Dedifferentiated amniotic fluid mesenchymal stem cell (primary cell): ENCODE data around the gene CERS6.
A peak's percentile ranks its signal among the peaks of the same experiment; 100 is the strongest.
"Not testable (repeated sequence)": the region's sequence is repeated elsewhere in the genome, so short reads cannot be mapped to it uniquely, and the experiment has no call there.

ENCODE experiments used
- DNase-seq: peaks from one replicate; pipeline ENCODE4 v3.0.0-alpha.2; 2016; ENCODE audit errors: extremely low spot score

Gene CERS6

DNA sequence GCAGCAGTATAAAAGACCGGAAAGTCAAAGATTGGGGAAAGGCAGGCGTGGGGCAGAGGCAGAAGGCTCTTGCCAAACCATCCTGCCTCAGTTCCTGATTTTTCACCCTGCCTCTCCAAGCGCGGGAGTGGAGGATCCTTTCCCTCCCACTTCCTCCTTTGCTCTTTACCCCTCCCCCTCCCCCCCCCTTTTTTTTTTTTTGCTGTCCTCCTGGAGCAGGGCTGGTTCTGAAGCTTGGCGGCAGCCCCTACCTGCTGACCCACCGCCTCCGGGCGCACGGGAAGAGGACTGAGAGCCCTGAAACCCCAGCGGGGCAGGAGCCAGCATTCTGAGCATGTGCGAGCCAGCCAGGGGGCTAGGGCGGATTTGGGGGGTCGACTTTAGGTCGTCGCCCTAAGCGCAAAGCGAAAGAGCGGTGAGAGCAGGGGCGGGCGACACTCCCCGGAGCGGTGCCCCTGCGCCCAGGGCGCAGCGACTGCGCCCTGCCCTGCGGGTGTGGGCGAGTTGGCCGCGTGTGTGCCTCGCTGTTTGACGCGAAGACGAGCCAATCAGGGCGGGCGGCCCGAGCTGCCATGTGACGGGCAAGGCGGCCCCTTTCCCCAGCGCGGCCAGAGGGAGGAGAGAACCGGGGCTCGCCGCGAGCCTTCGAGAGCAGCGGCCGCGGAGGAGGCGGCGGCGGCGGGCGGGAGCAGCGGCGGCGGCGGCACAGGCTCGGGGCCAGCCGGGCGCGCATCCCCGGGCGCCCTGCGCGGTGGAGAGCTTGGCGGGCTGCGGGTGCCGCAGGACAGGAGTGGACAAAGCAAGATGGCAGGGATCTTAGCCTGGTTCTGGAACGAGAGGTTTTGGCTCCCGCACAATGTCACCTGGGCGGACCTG, at the start of gene CERS6:
CERS6 (plus strand) TSS at position 628 of the 876 bp plus-strand sequence; CDS start at position 805, 177 bp downstream.
- DNase-seq = peak; percentile 96

GRCh38 chr2:168412301-168412700, 43.8 kb upstream of the CERS6 start:
- DNase-seq = not testable (repeated sequence)

DNA sequence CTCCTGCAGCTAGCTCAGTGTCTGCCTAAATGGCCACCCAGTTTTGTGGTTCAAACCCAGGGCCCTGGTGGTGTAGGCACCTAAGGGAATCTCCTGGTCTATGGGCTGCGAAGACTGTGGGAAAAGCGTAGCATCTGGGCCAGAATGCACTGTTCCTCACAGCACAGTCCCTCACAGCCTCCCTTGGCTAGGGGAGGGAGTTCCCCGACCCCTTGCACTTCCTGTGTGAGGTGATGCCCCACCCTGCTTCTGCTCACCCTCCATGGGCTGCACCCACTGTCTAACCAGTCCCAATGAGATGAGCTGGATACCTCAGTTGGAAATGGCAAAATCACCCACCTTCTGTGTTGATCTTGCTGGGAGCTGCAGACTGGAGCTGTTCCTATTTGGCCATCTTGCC, 43.0 kb upstream of the CERS6 start:
- not testable (repeated sequence) for DNase-seq

GRCh38 chr2:168416555-168416954, 39.5 kb upstream of the CERS6 start:
- DNase-seq = no peak

- DNase-seq = no peak
These were observed 33.5 kb upstream of the CERS6 start for GRCh38 chr2:168422584-168422983.

DNA sequence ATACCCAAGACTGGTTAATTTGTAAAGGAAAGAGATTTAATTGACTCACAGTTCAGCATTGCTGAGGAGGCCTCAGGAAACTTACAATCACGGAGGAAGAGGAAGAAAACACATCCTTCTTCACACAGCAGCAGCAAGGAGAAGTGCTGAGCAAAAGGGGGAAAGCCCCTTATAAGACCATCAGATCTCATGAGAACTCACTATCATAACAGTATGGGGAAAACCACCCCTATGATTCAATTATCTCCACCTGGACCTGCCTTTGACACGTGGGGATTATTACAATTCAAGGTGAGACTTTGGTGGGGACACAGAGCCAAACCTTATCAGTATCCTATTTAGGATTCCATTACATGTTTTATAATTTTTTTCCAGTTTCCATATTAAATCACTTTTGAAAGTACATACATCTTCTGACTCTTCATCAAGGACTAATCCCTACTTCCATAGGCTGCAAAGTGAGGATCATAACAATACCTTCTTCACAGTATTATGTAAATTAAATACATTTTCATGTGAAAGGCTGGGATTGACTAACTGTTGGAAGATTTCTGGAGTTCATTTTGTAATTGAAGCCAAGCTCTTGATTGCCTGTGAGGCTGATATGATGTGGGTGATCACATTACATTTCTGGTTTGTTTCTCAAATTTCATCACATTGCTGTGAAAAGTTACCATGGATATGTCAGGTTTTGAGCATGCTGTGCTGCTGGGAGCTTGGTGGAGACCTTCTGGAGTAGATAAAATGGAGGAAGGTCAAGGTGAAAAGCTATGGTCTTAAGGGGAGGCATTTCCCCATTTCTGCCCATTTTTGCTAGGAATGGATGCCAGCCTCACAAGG, 31.7 kb upstream of the CERS6 start:
- DNase-seq = peak; percentile 90

DNA sequence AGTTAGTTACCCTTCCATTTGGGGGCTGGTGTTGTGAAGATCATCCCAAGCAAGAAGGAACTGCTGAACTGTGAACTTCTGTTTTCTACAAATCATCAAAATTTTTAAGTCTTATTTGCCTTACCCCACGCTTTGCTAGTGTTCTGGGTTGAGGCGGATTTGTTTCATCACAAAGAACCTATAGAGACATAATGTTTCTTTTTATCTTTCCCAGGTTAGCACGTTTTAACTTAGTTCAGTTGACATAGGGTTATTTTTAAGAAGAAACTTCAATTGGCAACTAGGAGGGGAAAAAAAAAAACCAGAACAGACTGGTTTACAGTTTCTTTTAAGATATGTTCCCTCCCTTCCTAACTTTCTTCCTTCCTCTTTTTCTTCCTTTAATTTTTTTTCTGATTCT, 31.1 kb upstream of the CERS6 start:
- no peak for DNase-seq

DNA sequence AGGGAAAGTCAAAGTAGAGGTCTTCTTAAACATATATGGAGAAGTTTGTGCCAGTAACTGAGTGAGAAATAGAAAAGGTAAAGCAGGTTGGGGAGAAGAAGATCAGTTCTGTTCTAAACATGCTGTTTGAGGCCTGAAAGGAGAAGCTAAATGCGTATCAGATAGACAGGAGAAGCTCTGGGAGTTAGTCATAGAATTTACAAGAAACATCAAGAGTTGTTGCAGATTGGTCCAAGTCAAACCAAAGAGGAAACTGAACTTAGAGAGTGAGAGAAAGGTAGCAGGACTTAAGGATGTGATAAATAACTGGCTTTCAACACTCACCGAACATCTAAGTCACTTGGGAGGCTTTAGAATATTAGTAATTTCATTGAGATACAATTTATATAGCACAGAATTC, 29.2 kb upstream of the CERS6 start:
- no peak for DNase-seq

DNA sequence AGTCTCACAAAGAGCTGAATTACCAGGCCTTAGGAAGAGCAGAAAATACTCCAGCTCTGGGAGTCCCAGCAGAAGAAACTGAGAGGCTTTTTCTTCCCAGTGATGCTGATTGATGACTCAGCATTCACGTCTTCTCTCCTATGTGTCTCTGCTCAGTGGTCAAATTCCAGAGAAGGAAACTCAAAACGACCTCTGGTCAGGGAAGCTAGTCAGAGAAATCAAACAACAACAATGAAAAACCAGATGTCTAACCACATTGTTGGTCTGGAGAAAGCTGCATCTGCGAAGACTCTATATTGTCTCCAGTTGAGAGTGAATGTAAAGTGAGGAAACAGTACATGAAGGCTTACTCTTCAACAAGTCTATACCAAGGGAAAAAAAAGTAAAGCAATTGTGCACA, 28.6 kb upstream of the CERS6 start:
- peak; percentile 85 for DNase-seq

- no peak for DNase-seq
These were observed 27.6 kb upstream of the CERS6 start for GRCh38 chr2:168428431-168428830.

GRCh38 chr2:168429988-168430387, 26.1 kb upstream of the CERS6 start:
- no peak for DNase-seq

GRCh38 chr2:168430431-168430830, 25.6 kb upstream of the CERS6 start:
- no peak for DNase-seq

- no peak for DNase-seq
These were observed 24.6 kb upstream of the CERS6 start for GRCh38 chr2:168431301-168432024.

- DNase-seq = no peak
These were observed 24.0 kb upstream of the CERS6 start for GRCh38 chr2:168432100-168432499.

DNA sequence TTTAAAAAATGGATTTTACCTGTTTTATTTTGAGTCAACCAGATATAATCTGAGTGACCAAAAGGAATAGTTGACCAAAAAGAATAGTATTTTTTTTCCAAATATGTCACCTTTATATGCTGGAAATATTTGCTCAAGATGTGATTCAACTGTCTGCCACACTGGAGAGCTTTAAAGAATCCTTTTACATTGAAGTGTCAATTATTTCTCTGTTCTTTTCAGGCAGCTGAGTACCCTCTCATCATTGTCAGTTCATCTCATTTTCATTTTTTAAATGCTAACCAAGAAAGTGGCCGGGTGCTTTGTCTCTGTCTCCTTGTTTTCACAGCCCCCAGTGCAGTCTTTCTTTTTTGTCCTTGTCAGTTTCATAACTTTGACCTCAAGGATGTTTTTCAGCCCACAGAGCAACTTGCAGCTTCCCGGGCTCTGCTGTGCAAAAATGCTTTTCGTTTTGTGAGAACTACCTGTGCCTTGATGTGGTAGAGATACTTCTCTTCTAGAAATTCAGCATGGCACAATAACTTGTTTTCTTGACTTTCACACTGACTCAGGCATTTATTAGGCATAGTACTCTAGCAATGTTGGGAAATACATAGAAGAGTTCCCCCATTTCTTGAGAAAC, 23.4 kb upstream of the CERS6 start:
- no peak for DNase-seq

DNA sequence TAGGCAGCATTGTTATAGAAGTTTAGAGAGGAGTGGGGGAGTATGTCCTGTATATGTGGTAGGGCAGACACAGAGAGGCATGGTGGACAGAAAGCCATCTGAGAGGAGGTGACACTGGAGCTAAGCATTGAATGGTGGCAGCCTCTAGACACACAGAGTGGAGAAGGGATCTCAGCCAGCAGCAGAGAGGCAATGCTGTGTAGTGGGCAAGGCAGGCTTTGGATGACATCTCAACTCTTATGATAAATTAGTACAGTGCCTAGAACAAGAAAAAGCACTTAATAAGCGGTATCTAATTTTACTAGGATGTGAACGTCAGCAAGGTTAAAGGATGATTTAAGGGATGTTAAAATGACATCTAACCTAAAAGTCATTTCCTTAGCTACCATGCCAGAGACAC, 22.5 kb upstream of the CERS6 start:
- no peak for DNase-seq

DNA sequence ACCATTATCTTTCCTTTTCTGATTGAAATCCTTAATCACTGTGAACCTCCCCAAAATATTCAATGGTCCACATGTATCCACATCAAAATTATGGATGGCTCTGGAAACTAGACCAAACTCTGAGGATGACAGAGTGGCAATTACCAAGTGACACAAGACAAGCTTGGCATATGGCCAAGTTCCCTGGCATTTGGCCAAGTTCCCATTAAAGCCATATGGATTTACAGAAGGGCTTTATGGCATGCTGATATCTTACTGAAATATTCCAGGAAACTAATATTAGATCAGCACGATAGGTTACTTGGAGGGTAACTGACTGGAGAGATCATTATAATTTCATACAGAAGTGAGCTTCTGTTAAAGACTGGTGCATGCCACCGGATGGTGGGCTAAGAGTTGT, 21.9 kb upstream of the CERS6 start:
- DNase-seq = no peak

GRCh38 chr2:168436840-168437239, 19.2 kb upstream of the CERS6 start:
- DNase-seq = no peak

- no peak for DNase-seq
These were observed 17.5 kb upstream of the CERS6 start for GRCh38 chr2:168438553-168438952.

GRCh38 chr2:168439536-168439935, 16.5 kb upstream of the CERS6 start:
- no peak for DNase-seq

- DNase-seq = no peak
These were observed 14.7 kb upstream of the CERS6 start for GRCh38 chr2:168441214-168441872.
